Measurements from ENCODE around the gene LCK. TPM values are rescaled to one million over a fixed set of nuclear protein-coding genes. Genes with fewer than 3 reads are reported as not detected.

The LCK gene
- total RNA-seq, 1 donor = 0.43 TPM

DNA sequence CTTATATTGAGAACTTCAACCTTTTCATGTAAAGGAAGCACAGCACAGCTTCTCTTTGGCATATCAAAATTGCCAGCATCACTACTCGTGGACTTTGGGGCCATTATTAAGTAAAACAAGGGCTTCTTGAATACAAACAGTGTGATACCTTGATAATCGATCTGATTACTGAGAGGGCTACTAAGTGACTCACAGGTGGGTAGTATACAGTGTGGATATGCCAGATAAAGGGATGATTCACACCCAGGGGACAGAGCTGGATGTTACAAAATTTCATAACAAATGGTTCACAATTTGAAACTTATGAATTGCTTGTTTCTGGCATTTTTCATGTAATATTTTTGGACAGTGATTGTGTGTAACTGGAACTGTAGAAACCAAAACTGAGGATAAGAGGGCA, 56.3 kb downstream of the LCK start:
- peak; percentile 34 for DNase-seq (ENCODE audit: low read depth)
- TF ChIP-seq, protein P1, sequence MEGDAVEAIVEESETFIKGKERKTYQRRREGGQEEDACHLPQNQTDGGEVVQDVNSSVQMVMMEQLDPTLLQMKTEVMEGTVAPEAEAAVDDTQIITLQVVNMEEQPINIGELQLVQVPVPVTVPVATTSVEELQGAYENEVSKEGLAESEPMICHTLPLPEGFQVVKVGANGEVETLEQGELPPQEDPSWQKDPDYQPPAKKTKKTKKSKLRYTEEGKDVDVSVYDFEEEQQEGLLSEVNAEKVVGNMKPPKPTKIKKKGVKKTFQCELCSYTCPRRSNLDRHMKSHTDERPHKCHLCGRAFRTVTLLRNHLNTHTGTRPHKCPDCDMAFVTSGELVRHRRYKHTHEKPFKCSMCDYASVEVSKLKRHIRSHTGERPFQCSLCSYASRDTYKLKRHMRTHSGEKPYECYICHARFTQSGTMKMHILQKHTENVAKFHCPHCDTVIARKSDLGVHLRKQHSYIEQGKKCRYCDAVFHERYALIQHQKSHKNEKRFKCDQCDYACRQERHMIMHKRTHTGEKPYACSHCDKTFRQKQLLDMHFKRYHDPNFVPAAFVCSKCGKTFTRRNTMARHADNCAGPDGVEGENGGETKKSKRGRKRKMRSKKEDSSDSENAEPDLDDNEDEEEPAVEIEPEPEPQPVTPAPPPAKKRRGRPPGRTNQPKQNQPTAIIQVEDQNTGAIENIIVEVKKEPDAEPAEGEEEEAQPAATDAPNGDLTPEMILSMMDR (IDR thresholded peaks at IDR 0.05; ENCODE audit: insufficient read depth, low read depth, low read length) = no peak
- H3K4me3 ChIP-seq (ENCODE audit: low read depth, low read length) = no peak overlapping the region

DNA sequence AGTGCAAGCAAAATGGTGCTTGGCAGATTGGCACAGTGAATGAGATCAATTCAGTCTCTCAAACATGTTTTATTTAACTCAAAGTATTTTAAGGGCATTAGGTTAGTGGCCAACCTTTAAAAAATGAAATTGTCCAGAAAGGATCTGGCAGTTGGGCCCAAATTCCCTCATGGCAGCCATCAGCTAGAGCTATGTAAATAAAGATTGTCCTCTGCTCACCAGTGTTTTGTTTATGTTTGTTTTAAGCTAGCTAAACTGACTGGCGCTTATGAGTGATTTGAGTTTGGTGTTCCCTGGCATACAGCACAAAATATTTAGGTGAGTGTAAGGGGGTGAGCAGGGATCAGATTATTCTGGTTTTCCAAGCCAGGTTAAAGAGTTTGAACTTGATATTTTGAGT, 58.9 kb downstream of the LCK start:
- TF ChIP-seq, protein P1 (IDR thresholded peaks at IDR 0.05; ENCODE audit: insufficient read depth, low read depth, low read length) = no peak
- peak; percentile 15 for DNase-seq (ENCODE audit: low read depth)
- no peak overlapping the region for H3K4me3 ChIP-seq (ENCODE audit: low read depth, low read length)

DNA sequence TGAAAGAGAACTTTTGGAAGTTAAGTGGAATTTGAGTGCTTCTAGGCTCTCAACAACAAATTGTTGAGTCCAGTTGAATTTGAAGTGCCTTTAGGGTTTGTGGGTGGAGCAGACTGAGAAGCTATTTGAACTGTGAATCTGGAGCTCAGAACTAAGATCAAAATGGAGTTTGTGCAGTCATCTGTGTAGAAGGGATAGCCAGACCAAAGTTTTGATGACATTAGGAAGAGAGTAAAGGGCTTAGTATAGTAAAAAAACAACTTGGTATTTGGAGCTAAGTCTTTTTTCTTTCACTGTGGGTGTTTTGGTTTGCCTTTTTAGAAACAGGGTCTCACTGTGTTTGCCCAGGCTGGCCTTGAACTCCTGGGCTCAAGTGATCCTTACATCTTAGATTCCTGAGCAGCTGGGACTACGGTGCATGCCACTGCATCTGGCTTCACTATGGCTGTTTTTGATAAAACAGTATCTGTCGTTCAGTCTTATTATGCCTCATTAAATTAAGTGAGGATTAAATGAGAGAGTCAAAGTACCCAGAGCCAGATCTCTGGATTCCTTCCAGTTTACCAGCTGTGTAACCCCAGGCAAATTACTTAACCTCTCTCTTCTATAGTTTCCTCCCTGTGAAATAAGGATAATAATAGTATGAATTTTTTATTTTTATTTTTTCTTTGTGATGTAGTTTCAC, 60.8 kb downstream of the LCK start:
- DNase-seq (ENCODE audit: low read depth) = no peak
- TF ChIP-seq, protein P1 (IDR thresholded peaks at IDR 0.05; ENCODE audit: insufficient read depth, low read depth, low read length) = no peak
- H3K4me3 ChIP-seq (ENCODE audit: low read depth, low read length) = no peak overlapping the region

DNA sequence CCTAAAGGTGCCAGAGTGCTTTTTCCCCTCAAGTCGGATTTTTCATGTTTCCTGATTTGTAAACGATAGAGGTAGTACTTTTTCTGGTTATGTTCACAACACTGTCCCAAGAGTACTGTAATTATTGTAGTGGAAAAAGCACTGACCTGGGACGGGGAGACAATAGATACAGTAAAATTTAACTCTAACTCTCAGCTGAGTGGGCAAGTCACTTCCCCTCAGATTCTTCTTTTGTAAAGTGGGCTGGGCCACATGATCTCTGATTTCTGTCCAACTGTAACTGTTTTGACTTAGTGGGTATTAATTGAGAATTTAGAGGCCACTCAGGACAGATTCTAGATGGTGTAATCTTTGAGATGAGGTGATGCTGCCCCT, 65.8 kb downstream of the LCK start:
- TF ChIP-seq, protein P1 (IDR thresholded peaks at IDR 0.05; ENCODE audit: insufficient read depth, low read depth, low read length) = no peak
- no peak for DNase-seq (ENCODE audit: low read depth)
- H3K4me3 ChIP-seq (ENCODE audit: low read depth, low read length) = no peak overlapping the region

DNA sequence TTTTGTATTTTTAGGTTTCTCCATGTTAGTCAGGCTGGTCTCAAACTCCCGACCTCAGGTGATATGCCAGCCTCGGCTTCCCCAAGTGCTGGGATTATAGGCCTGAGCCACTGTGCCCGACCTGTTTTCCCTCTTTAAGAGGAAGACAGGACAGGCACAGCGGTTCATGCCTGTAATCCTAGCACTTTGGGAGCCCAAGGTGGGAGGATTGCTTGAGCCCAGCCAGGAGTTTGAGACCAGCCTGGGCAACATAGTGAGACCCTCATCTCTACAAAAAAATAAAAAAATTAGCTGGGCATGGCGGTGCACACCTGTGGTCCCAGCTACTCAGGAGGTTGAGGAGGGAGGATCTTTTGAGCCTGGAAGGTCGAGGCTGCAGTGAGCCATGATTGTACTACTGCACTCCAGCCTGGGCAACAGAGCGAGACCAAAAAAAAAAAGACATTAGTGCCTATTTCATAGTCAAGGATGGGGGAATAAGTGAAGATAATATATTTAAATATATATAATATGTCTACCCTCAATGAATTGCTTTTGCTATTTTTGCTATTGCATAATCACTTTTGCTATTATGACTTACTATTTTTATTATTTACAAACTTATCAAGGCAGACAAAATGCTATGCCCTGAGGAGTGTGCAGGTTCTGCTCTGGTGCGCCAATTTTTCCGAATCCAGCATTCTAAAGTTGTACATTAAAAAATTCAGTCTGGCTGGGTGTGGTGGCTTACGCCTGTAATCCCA, 67.2 kb downstream of the LCK start:
- DNase-seq (ENCODE audit: low read depth) = no peak
- H3K4me3 ChIP-seq (ENCODE audit: low read depth, low read length) = no peak overlapping the region
- TF ChIP-seq, protein P1 (IDR thresholded peaks at IDR 0.05; ENCODE audit: insufficient read depth, low read depth, low read length) = no peak

DNA sequence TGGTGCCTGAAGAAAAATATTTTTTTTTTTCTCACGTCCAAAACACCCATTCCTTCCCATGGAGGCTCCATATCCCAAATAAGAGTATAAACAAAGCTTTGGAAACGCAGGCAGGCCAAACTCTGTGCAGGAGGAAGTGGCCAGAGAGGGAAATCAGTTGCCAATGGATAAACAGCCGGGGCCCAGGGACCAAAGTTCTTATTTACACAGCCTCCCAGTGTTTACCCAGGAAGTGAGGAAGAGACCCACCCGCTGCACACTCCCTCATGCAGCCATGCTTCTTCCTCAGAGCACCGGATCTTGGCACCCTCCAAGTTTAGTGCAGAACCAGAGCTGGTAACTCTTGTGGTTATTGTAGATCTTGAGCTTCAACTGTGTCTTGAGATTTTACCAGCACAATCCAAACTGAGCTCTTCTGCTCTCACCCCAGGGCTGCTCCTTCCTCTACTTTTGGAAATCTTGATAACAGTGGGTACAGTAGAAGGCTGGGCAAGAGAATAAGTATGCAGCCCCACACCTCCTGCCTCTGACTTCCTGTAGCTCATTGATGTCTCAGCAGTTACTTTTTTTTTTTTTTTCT, 70.7 kb downstream of the LCK start:
- H3K4me3 ChIP-seq (ENCODE audit: low read depth, low read length) = no peak overlapping the region
- no peak for DNase-seq (ENCODE audit: low read depth)
- TF ChIP-seq, protein P1 (IDR thresholded peaks at IDR 0.05; ENCODE audit: insufficient read depth, low read depth, low read length) = no peak

Data from fibroblast of villous mesenchyme (primary cell).